ENCODE data around the gene SERPINE2. TPM values are rescaled to one million over a fixed set of nuclear protein-coding genes. Genes with fewer than 3 reads are reported as not detected.
A peak's percentile ranks its signal among the peaks of the same experiment; 100 is the strongest.

The SERPINE2 gene
- total RNA-seq, 1 experiment from 2014 or later = 231 TPM

GRCh38 chr2:224039770-224040440 is 819 bp upstream of the SERPINE2 start:
- POLR2A ChIA-PET = no interaction called here
- CTCF ChIA-PET = interaction anchor here (0.7 to 4.4 kb wide), 6 partner anchors 12 to 721 kb away, joined by 3 to 34 read pairs (median 4); no protein-coding TSS in a partner anchor
- no TSS peak for BruUV-seq (replicated peaks)
- no peaks in the 10 kb centered on the region for H3K9me3 Mint-ChIP-seq (ENCODE audit: unreplicated experiment)
- H3K36me3 Mint-ChIP-seq (ENCODE audit: insufficient read depth, unreplicated experiment) = no peaks in the 10 kb centered on the region
- TF ChIP-seq CTCF (IDR thresholded peaks at IDR 0.05; ENCODE audit: unreplicated experiment) = no peak
- no peaks in the 10 kb centered on the region for H3K27me3 Mint-ChIP-seq (ENCODE audit: insufficient read depth, unreplicated experiment)
- intact Hi-C loops (cut with micrococcal nuclease) = loop anchor here (1.0 to 2.0 kb wide), 6 partner anchors 47 to 244 kb away; no protein-coding TSS in a partner anchor
- H3K4me1 Mint-ChIP-seq (ENCODE audit: insufficient read depth, unreplicated experiment) = peaks cover 27% of the 10 kb centered on the region
- H3K4me3 Mint-ChIP-seq (ENCODE audit: unreplicated experiment) = peak overlapping the region; percentile 59
- H3K27ac Mint-ChIP-seq (ENCODE audit: low read depth, unreplicated experiment) = no peak overlapping the region
- DNase-seq (ENCODE audit: unreplicated experiment) = no peak

GRCh38 chr2:224038830-224039079 is 331 bp downstream of the SERPINE2 start:
- H3K4me1 Mint-ChIP-seq (ENCODE audit: insufficient read depth, unreplicated experiment) = peaks cover 34% of the 10 kb centered on the region
- no peak for TF ChIP-seq CTCF (IDR thresholded peaks at IDR 0.05; ENCODE audit: unreplicated experiment)
- POLR2A ChIA-PET = interaction anchor here (1.2 kb wide), 1 partner anchor 246 kb away, joined by 3 read pairs; no protein-coding TSS in a partner anchor
- CTCF ChIA-PET = interaction anchor here (0.6 to 4.4 kb wide), 6 partner anchors 25 to 244 kb away, joined by 3 to 34 read pairs (median 3); no protein-coding TSS in a partner anchor
- H3K4me3 Mint-ChIP-seq (ENCODE audit: unreplicated experiment) = peak overlapping the region; percentile 84
- H3K36me3 Mint-ChIP-seq (ENCODE audit: insufficient read depth, unreplicated experiment) = no peaks in the 10 kb centered on the region
- no peak for DNase-seq (ENCODE audit: unreplicated experiment)
- no TSS peak for BruUV-seq (replicated peaks)
- H3K27ac Mint-ChIP-seq (ENCODE audit: low read depth, unreplicated experiment) = no peak overlapping the region
- no peaks in the 10 kb centered on the region for H3K9me3 Mint-ChIP-seq (ENCODE audit: unreplicated experiment)
- H3K27me3 Mint-ChIP-seq (ENCODE audit: insufficient read depth, unreplicated experiment) = no peaks in the 10 kb centered on the region
- intact Hi-C loops (cut with micrococcal nuclease) = loop anchor here (1.0 to 2.0 kb wide), 8 partner anchors 45 to 246 kb away; no protein-coding TSS in a partner anchor

- H3K27me3 Mint-ChIP-seq (ENCODE audit: insufficient read depth, unreplicated experiment) = no peaks in the 10 kb centered on the region
These were observed 847 bp downstream of the SERPINE2 start for GRCh38 chr2:224038049-224038829.

More at GRCh38 chr2:224038049-224038829, 847 bp downstream of the SERPINE2 start:
- BruUV-seq (replicated peaks) = TSS peak; percentile 66
- no peak for TF ChIP-seq CTCF (IDR thresholded peaks at IDR 0.05; ENCODE audit: unreplicated experiment)
- no peaks in the 10 kb centered on the region for H3K9me3 Mint-ChIP-seq (ENCODE audit: unreplicated experiment)
- ChIA-PET CTCF (interaction anchor here (0.6 to 4.4 kb wide), 6 partner anchors 25 to 245 kb away, joined by 3 to 34 read pairs (median 4); no protein-coding TSS in a partner anchor), POLR2A (interaction anchor here (0.6 to 1.2 kb wide), 2 partner anchors 80 to 246 kb away, joined by 3 read pairs; partner anchors contain the start of gene MRPL44)
- no peaks in the 10 kb centered on the region for H3K36me3 Mint-ChIP-seq (ENCODE audit: insufficient read depth, unreplicated experiment)
- H3K4me1 Mint-ChIP-seq (ENCODE audit: insufficient read depth, unreplicated experiment) = peaks cover 39% of the 10 kb centered on the region
- H3K4me3 Mint-ChIP-seq (ENCODE audit: unreplicated experiment) = peak overlapping the region; percentile 84
- intact Hi-C loops (cut with micrococcal nuclease) = loop anchor here (1.0 to 2.0 kb wide), 6 partner anchors 45 to 183 kb away; no protein-coding TSS in a partner anchor
- peak; percentile 63 for DNase-seq (ENCODE audit: unreplicated experiment)
- H3K27ac Mint-ChIP-seq (ENCODE audit: low read depth, unreplicated experiment) = peak overlapping the region; percentile 10
